GM19467 (cell line): ENCODE data around the gene C14orf119.
"Not testable (repeated sequence)": the region's sequence is repeated elsewhere in the genome, so short reads cannot be mapped to it uniquely, and the experiment has no call there.

Experiments used
- ATAC-seq: cut with Tn5 transposase; IDR thresholded peaks from one replicate; pipeline ENCODE4 v1.9.1; 2021; ENCODE audit warnings: mild to moderate bottlenecking, moderate library complexity; ENCODE audit not compliant: unreplicated experiment

The C14orf119 gene

GRCh38 chr14:23107620-23108019, 12.3 kb downstream of the C14orf119 start:
- not testable (repeated sequence) for ATAC-seq

- not testable (repeated sequence) for ATAC-seq
Measured at GRCh38 chr14:23108169-23108568, 12.9 kb downstream of the C14orf119 start.

GRCh38 chr14:23109769-23110168, 14.5 kb downstream of the C14orf119 start:
- no peak for ATAC-seq

- no peak for ATAC-seq
Measured at GRCh38 chr14:23110579-23111365, 15.5 kb downstream of the C14orf119 start.

- no peak for ATAC-seq
Measured at GRCh38 chr14:23112359-23113178, 17.3 kb downstream of the C14orf119 start.

- ATAC-seq, result no peak
Measured at GRCh38 chr14:23113431-23114119, 18.3 kb downstream of the C14orf119 start.

GRCh38 chr14:23114120-23114458, 18.8 kb downstream of the C14orf119 start:
- ATAC-seq, result no peak

GRCh38 chr14:23114669-23115038, 19.3 kb downstream of the C14orf119 start:
- no peak for ATAC-seq

GRCh38 chr14:23115039-23115731, 19.9 kb downstream of the C14orf119 start:
- no peak for ATAC-seq

GRCh38 chr14:23115918-23116317, 20.6 kb downstream of the C14orf119 start:
- ATAC-seq, result no peak

GRCh38 chr14:23117371-23118020, 22.2 kb downstream of the C14orf119 start:
- no peak for ATAC-seq

- no peak for ATAC-seq
Measured at GRCh38 chr14:23118506-23119362, 23.4 kb downstream of the C14orf119 start, which contains the start of gene CEBPE. CEBPE (minus strand) TSS chr14:23119255; CDS start chr14:23119091, 164 bp downstream.

- no peak for ATAC-seq
Measured at GRCh38 chr14:23119363-23120327, 24.3 kb downstream of the C14orf119 start.

GRCh38 chr14:23120541-23121251, 25.4 kb downstream of the C14orf119 start:
- ATAC-seq, result peak; percentile 59

GRCh38 chr14:23121361-23121771, 26.1 kb downstream of the C14orf119 start:
- ATAC-seq, result peak; percentile 30

GRCh38 chr14:23122086-23122485, 26.8 kb downstream of the C14orf119 start:
- no peak for ATAC-seq

- no peak for ATAC-seq
Measured at GRCh38 chr14:23123419-23123818, 28.1 kb downstream of the C14orf119 start.
